Effector memory CD4-positive, alpha-beta T cell (primary cell): ENCODE measurements around the gene NPFFR2.
"Not testable (repeated sequence)": the region's sequence is repeated elsewhere in the genome, so short reads cannot be mapped to it uniquely, and the experiment has no call there.

Experiments
- DNase-seq, 3 donors: peaks; one replicate each; pipeline ENCODE4 v3.0.0-alpha.2; 2020
- H3K27ac ChIP-seq: 2 replicates; pipeline ENCODE4 v1.7.0; 2013; ENCODE audit warnings: mild to moderate bottlenecking, low read length, moderate library complexity; ENCODE audit not compliant: insufficient read depth, poor library complexity, severe bottlenecking
- H3K27me3 ChIP-seq: replicated peaks from 2 replicates; pipeline ENCODE4 v1.7.0; 2013; ENCODE audit warnings: mild to moderate bottlenecking, low read length; ENCODE audit not compliant: insufficient read depth, control insufficient read depth, poor library complexity, severe bottlenecking
- H3K36me3 ChIP-seq: 2 replicates; pipeline ENCODE4 v1.7.0; 2013; ENCODE audit warnings: mild to moderate bottlenecking, low read length, moderate library complexity; ENCODE audit not compliant: control insufficient read depth, insufficient read depth
- H3K4me1 ChIP-seq: 2 replicates; pipeline ENCODE4 v1.7.0; 2013; ENCODE audit warnings: low read length, mild to moderate bottlenecking; ENCODE audit not compliant: control insufficient read depth, insufficient read depth, poor library complexity, severe bottlenecking
- H3K4me3 ChIP-seq: 2 replicates; pipeline ENCODE4 v1.7.0; 2013; ENCODE audit warnings: low read length, low read depth, mild to moderate bottlenecking; ENCODE audit not compliant: insufficient read depth, poor library complexity, severe bottlenecking
- H3K9me3 ChIP-seq: 2 replicates; pipeline ENCODE4 v1.7.0; 2013; ENCODE audit warnings: mild to moderate bottlenecking, low read length, moderate library complexity; ENCODE audit not compliant: control insufficient read depth

Gene NPFFR2

GRCh38 chr4:72109959-72110497 lies 78.2 kb downstream of the NPFFR2 start:
- no peak overlapping the region for H3K27ac ChIP-seq
- no peaks in the 10 kb centered on the region for H3K4me1 ChIP-seq
- no peaks in the 10 kb centered on the region for H3K36me3 ChIP-seq
- DNase-seq, result no peak
- no peak overlapping the region for H3K4me3 ChIP-seq
- no peaks in the 10 kb centered on the region for H3K27me3 ChIP-seq
- H3K9me3 ChIP-seq, result no peaks in the 10 kb centered on the region

GRCh38 chr4:72110886-72111285 lies 79.1 kb downstream of the NPFFR2 start:
- no peaks in the 10 kb centered on the region for H3K27me3 ChIP-seq
- no peak for DNase-seq
- no peaks in the 10 kb centered on the region for H3K36me3 ChIP-seq
- H3K27ac ChIP-seq, result no peak overlapping the region
- H3K4me3 ChIP-seq, result no peak overlapping the region
- no peaks in the 10 kb centered on the region for H3K9me3 ChIP-seq
- no peaks in the 10 kb centered on the region for H3K4me1 ChIP-seq

DNA sequence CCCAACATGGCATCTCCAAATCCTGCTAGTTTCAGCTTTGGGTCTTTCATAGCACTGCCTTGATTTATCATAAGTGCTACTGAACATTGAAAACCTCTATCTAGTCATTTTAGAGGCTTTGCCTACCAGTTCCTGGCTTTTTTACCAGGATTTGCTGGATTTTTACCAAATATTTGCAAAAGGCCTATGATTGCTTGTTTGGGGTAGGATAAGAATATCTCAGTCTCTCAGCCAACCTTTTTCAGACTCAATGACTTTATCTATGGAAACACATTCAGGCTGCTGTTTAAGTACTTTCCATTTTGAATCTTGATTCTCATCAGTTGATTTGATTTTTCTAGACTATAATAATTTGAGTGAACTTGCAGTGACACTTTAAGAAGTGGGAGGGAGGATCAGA lies 80.1 kb downstream of the NPFFR2 start:
- no peaks in the 10 kb centered on the region for H3K27me3 ChIP-seq
- no peak overlapping the region for H3K27ac ChIP-seq
- no peaks in the 10 kb centered on the region for H3K9me3 ChIP-seq
- H3K4me3 ChIP-seq, result no peak overlapping the region
- no peaks in the 10 kb centered on the region for H3K4me1 ChIP-seq
- no peak for DNase-seq
- no peaks in the 10 kb centered on the region for H3K36me3 ChIP-seq

- H3K36me3 ChIP-seq, result no peaks in the 10 kb centered on the region
- no peaks in the 10 kb centered on the region for H3K4me1 ChIP-seq
- DNase-seq, result no peak
- H3K4me3 ChIP-seq, result no peak overlapping the region
- H3K27ac ChIP-seq, result no peak overlapping the region
- H3K27me3 ChIP-seq, result no peaks in the 10 kb centered on the region
- H3K9me3 ChIP-seq, result no peaks in the 10 kb centered on the region
Observed at GRCh38 chr4:72112514-72113156, 80.8 kb downstream of the NPFFR2 start.

DNA sequence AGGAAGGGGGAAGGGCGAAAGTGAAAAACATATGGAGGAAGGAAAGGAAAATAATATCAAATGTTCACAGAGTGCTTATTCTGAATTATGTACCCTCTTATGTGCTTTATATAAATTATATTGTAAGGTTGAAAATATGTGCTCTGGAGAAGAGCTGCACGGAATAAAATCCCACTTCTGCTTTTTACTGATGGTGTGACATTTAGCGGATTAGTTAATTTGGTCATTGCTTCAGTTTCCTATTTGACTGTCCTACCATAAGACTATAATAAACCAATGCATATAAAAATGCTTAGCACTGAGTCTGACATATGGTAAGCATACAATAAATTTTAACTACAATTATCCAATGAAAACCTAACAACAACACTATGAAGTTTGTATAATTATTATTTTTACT lies 86.2 kb downstream of the NPFFR2 start:
- Histone ChIP-seq H3K4me1 (no peaks in the 10 kb centered on the region), H3K27ac (no peak overlapping the region), H3K4me3 (no peak overlapping the region), H3K9me3 (no peaks in the 10 kb centered on the region), H3K36me3 (no peaks in the 10 kb centered on the region), H3K27me3 (no peaks in the 10 kb centered on the region)
- no peak for DNase-seq

DNA sequence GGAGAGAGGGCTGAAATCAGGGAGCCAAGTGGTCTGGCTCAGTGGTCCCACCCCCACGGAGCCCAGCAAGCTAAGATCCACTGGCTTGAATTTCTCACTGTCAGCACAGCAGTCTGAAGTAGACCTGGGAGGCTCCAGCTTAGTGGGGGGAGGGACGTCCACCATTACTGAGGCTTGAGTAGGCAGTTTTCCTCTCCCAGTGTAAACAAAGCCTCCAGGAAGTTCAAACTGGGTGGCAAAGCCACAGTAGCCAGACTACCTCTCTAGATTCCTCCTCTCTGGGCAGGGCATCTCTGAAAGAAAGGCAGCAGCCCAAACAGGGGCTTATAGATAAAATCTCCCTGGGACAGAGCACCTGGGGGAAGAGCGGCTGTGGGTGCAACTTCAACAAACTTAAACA lies 88.1 kb downstream of the NPFFR2 start:
- Histone ChIP-seq H3K9me3 (no peaks in the 10 kb centered on the region), H3K36me3 (no peaks in the 10 kb centered on the region), H3K27ac (no peak overlapping the region), H3K4me1 (no peaks in the 10 kb centered on the region), H3K27me3 (no peaks in the 10 kb centered on the region), H3K4me3 (no peak overlapping the region)
- DNase-seq, result no peak

- no peaks in the 10 kb centered on the region for H3K27me3 ChIP-seq
- H3K4me3 ChIP-seq, result no peak overlapping the region
- no peaks in the 10 kb centered on the region for H3K4me1 ChIP-seq
- H3K36me3 ChIP-seq, result no peaks in the 10 kb centered on the region
- no peak for DNase-seq
- H3K27ac ChIP-seq, result no peak overlapping the region
- no peaks in the 10 kb centered on the region for H3K9me3 ChIP-seq
Observed at GRCh38 chr4:72128741-72129140, 96.9 kb downstream of the NPFFR2 start.

- Histone ChIP-seq H3K27ac (no peak overlapping the region), H3K36me3 (no peaks in the 10 kb centered on the region), H3K9me3 (no peaks in the 10 kb centered on the region), H3K27me3 (no peaks in the 10 kb centered on the region), H3K4me1 (no peaks in the 10 kb centered on the region), H3K4me3 (no peak overlapping the region)
- DNase-seq, result no peak
Observed at GRCh38 chr4:72136429-72136828, 104.6 kb downstream of the NPFFR2 start.

DNA sequence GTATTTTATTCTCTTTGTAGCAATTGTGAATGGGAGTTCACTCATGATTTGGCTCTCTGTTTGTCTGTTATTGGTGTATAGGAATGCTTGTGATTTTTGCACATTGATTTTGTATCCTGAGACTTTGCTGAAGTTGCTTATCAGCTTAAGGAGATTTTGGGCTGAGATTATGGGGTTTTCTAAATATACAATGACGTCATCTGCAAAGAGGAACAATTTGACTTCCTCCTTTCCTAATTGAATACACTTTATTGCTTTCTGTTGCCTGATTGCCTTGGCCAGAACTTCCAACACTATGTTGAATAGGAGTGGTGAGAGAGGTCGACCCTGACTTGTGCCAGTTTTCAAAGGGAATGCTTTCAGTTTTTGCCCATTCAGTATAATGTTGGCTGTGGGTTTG lies 108.2 kb downstream of the NPFFR2 start:
- not testable (repeated sequence) for DNase-seq, H3K4me3 ChIP-seq, H3K36me3 ChIP-seq, H3K27ac ChIP-seq, H3K27me3 ChIP-seq, H3K4me1 ChIP-seq, H3K9me3 ChIP-seq

- H3K27ac ChIP-seq, result no peak overlapping the region
- H3K4me3 ChIP-seq, result no peak overlapping the region
- H3K36me3 ChIP-seq, result no peaks in the 10 kb centered on the region
- no peaks in the 10 kb centered on the region for H3K27me3 ChIP-seq
- no peaks in the 10 kb centered on the region for H3K9me3 ChIP-seq
- H3K4me1 ChIP-seq, result no peaks in the 10 kb centered on the region
- DNase-seq, result no peak
Observed at GRCh38 chr4:72144241-72144640, 112.4 kb downstream of the NPFFR2 start.
